ENCODE measurements around the gene STAU1.
A peak's percentile ranks its signal among the peaks of the same experiment; 100 is the strongest.
"Not testable (repeated sequence)": the region's sequence is repeated elsewhere in the genome, so short reads cannot be mapped to it uniquely, and the experiment has no call there.

Gene STAU1

DNA sequence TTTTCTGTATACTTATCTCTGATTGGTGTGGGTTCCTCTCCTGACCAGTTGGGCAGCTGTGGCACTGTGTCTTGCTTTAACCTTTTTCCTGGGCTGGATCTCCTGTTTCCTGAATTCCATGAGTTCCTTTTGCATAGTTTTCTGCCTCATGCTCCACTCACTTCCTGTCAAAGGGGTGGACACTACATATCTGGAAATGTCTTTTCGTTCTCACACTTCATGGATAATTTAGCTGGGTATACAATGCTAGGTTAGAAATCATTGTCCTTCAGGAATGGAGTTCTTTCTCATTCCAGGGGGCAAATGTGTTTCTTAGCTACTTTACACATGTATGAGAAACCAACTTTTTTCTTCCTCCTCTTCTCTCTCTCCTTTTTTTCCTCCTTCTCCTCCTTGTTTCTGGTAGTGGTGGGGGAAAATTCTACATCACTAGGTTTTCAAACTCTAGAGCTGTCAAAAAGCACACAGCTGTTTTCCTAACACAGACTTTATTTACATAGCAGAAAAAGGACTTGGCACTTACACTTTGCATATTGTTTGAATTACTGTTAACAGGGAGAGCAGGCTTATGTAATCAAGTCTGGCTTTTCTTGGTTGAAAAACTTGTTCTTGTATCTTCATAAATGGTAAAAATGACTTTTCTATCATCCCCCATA lies 22.1 kb upstream of the STAU1 start:
- in situ Hi-C loops (cut with MboI; ENCODE audit: low pct_unique_long_range_greater_than_20kb, low sequenced_read_pairs, unreplicated experiment), result no loop called here
- TF ChIP-seq, protein P1, sequence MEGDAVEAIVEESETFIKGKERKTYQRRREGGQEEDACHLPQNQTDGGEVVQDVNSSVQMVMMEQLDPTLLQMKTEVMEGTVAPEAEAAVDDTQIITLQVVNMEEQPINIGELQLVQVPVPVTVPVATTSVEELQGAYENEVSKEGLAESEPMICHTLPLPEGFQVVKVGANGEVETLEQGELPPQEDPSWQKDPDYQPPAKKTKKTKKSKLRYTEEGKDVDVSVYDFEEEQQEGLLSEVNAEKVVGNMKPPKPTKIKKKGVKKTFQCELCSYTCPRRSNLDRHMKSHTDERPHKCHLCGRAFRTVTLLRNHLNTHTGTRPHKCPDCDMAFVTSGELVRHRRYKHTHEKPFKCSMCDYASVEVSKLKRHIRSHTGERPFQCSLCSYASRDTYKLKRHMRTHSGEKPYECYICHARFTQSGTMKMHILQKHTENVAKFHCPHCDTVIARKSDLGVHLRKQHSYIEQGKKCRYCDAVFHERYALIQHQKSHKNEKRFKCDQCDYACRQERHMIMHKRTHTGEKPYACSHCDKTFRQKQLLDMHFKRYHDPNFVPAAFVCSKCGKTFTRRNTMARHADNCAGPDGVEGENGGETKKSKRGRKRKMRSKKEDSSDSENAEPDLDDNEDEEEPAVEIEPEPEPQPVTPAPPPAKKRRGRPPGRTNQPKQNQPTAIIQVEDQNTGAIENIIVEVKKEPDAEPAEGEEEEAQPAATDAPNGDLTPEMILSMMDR (IDR thresholded peaks at IDR 0.05; ENCODE audit: extremely low read depth, insufficient read depth, missing control alignments), result no peak
- no peak for DNase-seq (ENCODE audit: low spot score)

DNA sequence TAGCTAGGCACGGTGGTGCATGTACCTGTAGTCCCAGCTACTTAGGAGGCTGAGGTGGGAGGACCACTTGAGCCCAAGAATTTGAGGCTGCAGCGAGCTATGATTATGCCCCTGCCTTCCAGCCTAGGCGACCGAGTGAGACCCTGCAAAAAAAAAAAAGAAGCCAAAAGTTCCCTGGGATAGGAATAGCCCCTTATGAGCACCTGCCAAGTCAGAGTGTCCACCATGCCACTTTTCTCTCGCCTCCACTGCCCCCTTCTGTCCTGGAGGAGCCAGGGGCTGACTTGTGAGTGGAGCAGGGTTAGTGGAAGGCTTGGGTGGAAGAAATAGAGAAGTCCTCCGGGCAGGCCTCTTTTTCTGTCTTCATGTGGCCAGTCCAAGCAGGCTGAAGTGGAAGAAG lies 18.9 kb upstream of the STAU1 start:
- TF ChIP-seq, protein P1 (IDR thresholded peaks at IDR 0.05; ENCODE audit: extremely low read depth, insufficient read depth, missing control alignments), result peak; percentile 57
- DNase-seq (ENCODE audit: low spot score), result no peak
- in situ Hi-C loops (cut with MboI; ENCODE audit: low pct_unique_long_range_greater_than_20kb, low sequenced_read_pairs, unreplicated experiment), result no loop called here

DNA sequence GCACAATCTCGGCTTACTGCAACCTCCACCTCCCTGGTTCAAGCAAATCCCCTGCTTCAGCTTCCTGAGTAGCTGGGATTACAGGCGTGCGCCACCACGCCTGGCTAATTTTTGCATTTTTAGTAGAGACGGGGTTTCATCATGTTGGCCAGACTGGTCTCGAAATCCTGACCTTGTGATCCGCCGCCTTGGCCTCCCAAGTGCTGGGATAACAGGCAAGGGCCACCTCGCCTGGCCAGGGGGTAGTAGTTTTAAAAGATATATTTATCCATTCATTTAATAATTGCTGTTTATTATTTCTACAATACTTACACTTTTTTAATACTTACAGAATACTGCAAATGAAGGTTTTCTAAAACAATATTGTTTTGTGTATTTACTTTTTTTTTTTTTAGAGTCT lies 15.6 kb upstream of the STAU1 start:
- DNase-seq (ENCODE audit: low spot score), result no peak
- in situ Hi-C loops (cut with MboI; ENCODE audit: low pct_unique_long_range_greater_than_20kb, low sequenced_read_pairs, unreplicated experiment), result no loop called here
- TF ChIP-seq, protein P1 (IDR thresholded peaks at IDR 0.05; ENCODE audit: extremely low read depth, insufficient read depth, missing control alignments), result no peak

DNA sequence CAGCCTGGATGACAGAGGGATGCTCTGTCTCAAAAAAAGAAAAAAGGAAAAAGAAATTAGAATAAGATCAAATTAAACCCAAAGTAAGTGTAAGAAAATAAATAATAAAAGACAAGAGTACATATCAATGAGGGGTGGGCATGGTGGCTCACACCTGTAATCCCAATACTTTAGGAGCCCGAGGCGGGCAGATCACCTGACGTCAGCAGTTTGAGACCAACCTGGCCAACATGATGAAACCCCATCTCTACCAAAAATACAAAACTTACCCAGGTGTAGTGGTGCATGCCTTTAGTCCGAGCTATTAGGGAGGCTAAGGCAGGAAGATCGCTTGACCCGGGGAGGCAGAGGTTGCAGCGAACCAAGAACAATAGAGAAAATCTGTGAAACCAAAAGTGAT lies 14.9 kb upstream of the STAU1 start:
- in situ Hi-C loops (cut with MboI; ENCODE audit: low pct_unique_long_range_greater_than_20kb, low sequenced_read_pairs, unreplicated experiment), result no loop called here
- TF ChIP-seq, protein P1 (IDR thresholded peaks at IDR 0.05; ENCODE audit: extremely low read depth, insufficient read depth, missing control alignments), result no peak
- DNase-seq (ENCODE audit: low spot score), result no peak

DNA sequence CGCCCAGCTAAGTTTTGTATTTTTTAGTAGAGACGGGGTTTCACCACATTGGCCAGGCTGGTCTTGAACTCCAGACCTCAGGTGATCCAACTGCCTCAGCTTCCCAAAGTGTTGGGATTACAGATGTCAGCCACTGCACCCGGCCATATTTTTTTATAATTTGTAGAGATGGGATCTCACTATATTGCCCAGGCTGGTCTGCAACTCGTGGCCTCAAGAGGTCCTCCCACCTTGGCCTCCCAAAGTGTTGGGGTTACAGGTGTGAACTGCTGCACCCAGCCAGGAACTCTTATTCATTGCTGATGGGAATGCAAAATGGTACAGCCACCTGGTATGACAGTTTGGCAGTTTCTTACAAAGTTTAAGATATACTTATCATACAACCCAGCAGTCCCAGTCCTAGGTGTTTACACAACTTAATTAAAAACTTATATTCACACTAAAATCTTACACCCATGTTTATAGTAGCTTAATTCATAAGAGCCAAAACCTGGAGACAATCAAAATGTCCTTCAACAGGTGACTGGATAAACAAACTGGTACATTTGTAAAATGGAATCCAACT lies 11.7 kb upstream of the STAU1 start:
- in situ Hi-C loops (cut with MboI; ENCODE audit: low pct_unique_long_range_greater_than_20kb, low sequenced_read_pairs, unreplicated experiment), result no loop called here
- TF ChIP-seq, protein P1 (IDR thresholded peaks at IDR 0.05; ENCODE audit: extremely low read depth, insufficient read depth, missing control alignments), result no peak
- DNase-seq (ENCODE audit: low spot score), result no peak

DNA sequence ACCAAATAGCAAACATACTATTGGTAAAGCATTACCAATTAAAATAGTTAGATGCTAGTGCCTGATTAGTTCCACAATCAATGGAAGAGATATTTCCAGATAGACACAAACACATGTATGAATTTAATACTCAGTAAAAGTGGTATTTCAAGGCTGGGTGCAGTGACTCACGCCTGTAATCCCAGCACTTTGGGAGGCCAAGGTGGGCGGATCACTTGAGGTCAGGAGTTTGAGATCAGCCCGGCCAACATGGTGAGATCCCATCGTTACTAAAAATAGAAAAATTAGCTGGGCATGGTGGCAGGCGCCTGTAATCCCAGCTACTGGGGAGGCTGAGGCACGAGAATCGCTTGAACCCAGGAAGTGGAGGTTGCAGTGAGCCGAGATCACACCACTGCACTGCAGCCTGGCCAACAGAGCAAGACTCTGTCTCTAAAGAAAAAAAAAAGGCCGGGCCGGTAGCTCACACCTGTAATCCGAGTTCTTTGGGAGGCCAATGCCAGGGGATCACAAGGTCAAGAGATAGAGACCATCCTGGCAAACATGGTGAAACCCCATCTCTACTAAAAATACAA lies 4.9 kb upstream of the STAU1 start:
- in situ Hi-C loops (cut with MboI; ENCODE audit: low pct_unique_long_range_greater_than_20kb, low sequenced_read_pairs, unreplicated experiment); DNase-seq (ENCODE audit: low spot score): not testable (repeated sequence)

DNA sequence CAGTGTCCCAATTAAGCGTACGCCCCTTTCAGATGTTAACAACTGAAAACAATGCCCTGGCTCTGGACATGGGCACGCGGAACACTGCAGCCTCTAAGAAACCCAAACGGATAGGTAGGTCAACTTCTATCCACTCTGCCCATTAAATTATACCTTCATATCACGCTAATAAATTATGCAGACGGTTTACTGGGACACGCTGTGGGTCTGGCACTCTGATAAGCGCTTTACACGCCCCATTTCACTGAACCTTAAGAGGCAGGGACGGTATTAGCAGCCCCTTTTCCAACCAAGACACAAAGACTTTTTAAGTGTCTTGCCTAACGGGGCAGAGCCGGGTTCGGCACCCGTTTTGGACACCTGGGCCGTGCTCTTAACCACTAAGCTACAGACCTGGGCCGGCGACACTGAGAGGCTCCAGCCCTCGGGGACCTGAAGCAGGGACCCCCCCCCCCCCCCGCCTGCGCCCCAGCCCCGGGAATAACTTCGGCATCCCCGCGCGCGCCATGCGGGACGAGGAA lies 744 bp downstream of the STAU1 start:
- in situ Hi-C loops (cut with MboI; ENCODE audit: low pct_unique_long_range_greater_than_20kb, low sequenced_read_pairs, unreplicated experiment), result no loop called here
- TF ChIP-seq, protein P1 (IDR thresholded peaks at IDR 0.05; ENCODE audit: extremely low read depth, insufficient read depth, missing control alignments), result no peak
- peak; percentile 43 for DNase-seq (ENCODE audit: low spot score)
